Fibroblast of lung (primary cell): ENCODE measurements around the gene IGDCC3. TPM values are rescaled to one million over a fixed set of nuclear protein-coding genes. Genes with fewer than 3 reads are reported as not detected.

Experiments
- DNase-seq, 2 donors: peaks; one replicate each; pipeline versions ENCODE4 v3.0.0 to v3.0.0-alpha.2; 2010; ENCODE audit warnings: low read depth in 2 of 2
- H2AFZ ChIP-seq: 2 replicates; pipeline ENCODE4 v1.5.1; 2012; ENCODE audit warnings: low read length, control low read depth, inconsistent platforms
- H3K27ac ChIP-seq: 2 replicates; pipeline ENCODE4 v1.5.1; 2011; ENCODE audit warnings: low read length, control low read depth; ENCODE audit not compliant: insufficient read depth
- H3K27me3 ChIP-seq: 2 replicates; pipeline ENCODE4 v1.5.1; 2011; ENCODE audit warnings: mild to moderate bottlenecking, low read length; ENCODE audit not compliant: control insufficient read depth, insufficient read depth
- H3K36me3 ChIP-seq: 2 replicates; pipeline ENCODE4 v1.5.1; 2011; ENCODE audit warnings: low read length; ENCODE audit not compliant: control insufficient read depth, insufficient read depth
- H3K4me1 ChIP-seq: 2 replicates; pipeline ENCODE4 v1.5.1; 2011; ENCODE audit warnings: low read length; ENCODE audit not compliant: control insufficient read depth, insufficient read depth; ENCODE audit errors: extremely low read depth
- H3K4me2 ChIP-seq: 2 replicates; pipeline ENCODE4 v1.5.1; 2011; ENCODE audit warnings: low read length, control low read depth; ENCODE audit not compliant: insufficient read depth; ENCODE audit errors: extremely low read depth
- H3K4me3 ChIP-seq, 4 experiments: fragments of 200-600 bp in 1 of 4; sonication (generic) in 1 of 4; replicated peaks in 1 of 4; 2 replicates each; pipeline ENCODE4 v1.5.1; 2011 to 2016; ENCODE audit warnings: low read length in 4 of 4, low read depth in 3 of 4, mild to moderate bottlenecking in 3 of 4, control low read depth in 2 of 4, inconsistent platforms in 1 of 4, mixed read lengths in 1 of 4; ENCODE audit not compliant: insufficient read depth in 1 of 4; ENCODE audit errors: control extremely low read depth in 1 of 4
- H3K79me2 ChIP-seq: 2 replicates; pipeline ENCODE4 v1.5.1; 2012; ENCODE audit warnings: mild to moderate bottlenecking, low read length, inconsistent platforms; ENCODE audit not compliant: control insufficient read depth, insufficient read depth
- H3K9ac ChIP-seq: 2 replicates; pipeline ENCODE4 v1.5.1; 2011; ENCODE audit warnings: mild to moderate bottlenecking, low read length, control low read depth; ENCODE audit not compliant: insufficient read depth
- H3K9me3 ChIP-seq: 2 replicates; pipeline ENCODE4 v1.5.1; 2012; ENCODE audit warnings: low read depth, low read length; ENCODE audit not compliant: control insufficient read depth, insufficient read depth
- H4K20me1 ChIP-seq: 2 replicates; pipeline ENCODE4 v1.5.1; 2011; ENCODE audit warnings: low read length; ENCODE audit not compliant: control insufficient read depth, insufficient read depth; ENCODE audit errors: extremely low read depth
- CTCF ChIP-seq, 2 donors: IDR thresholded peaks in 1 of 2; conservative IDR thresholded peaks in 1 of 2; 1 replicate in 1 of 2; 2 replicates in 1 of 2; pipeline ENCODE4 v1.5.1; 2011 to 2012; ENCODE audit warnings: low read length in 2 of 2, control low read depth in 1 of 2, inconsistent platforms in 1 of 2, low read depth in 1 of 2, mild to moderate bottlenecking in 1 of 2
- EZH2 ChIP-seq: IDR thresholded peaks from 2 replicates; pipeline ENCODE4 v1.5.1; 2012; ENCODE audit warnings: low read length, control low read depth, mild to moderate bottlenecking; ENCODE audit errors: missing control alignments
- polyA plus RNA-seq, 2 donors: library from polyadenylated mRNA; depleted of rRNA in 1 of 2; stranded (reverse) in 1 of 2; unstranded in 1 of 2; fragments of >200 nt; gene quantifications; 2 replicates each; pipeline ENCODE4 v1.2.1, GENCODE V29; 2011 to 2012; ENCODE audit warnings: missing spikeins in 1 of 2
- total RNA-seq: library from RNA; depleted of rRNA; stranded (reverse); fragments of >200 nt; gene quantifications from 2 replicates; pipeline ENCODE4 v1.2.1, GENCODE V29; 2014

Gene IGDCC3
- total and polyA plus RNA-seq, 2 donors (not counting 1 experiment from before 2014, with no cell fraction given) = 0.15 TPM; not detected in 1

GRCh38 chr15:65402961-65403360, 25.2 kb upstream of the IGDCC3 start:
- H3K9ac ChIP-seq = no peak overlapping the region
- peaks cover 3% of the 10 kb centered on the region for H3K4me1 ChIP-seq
- no peak overlapping the region for H2AFZ ChIP-seq
- no peaks in the 10 kb centered on the region for H4K20me1 ChIP-seq
- no peak overlapping the region for H3K4me2 ChIP-seq
- no peak for DNase-seq
- no peaks in the 10 kb centered on the region for H3K36me3 ChIP-seq
- no peak overlapping the region for H3K27ac ChIP-seq
- no peaks in the 10 kb centered on the region for H3K79me2 ChIP-seq
- no peak overlapping the region for H3K4me3 ChIP-seq
- H3K9me3 ChIP-seq = no peaks in the 10 kb centered on the region
- H3K27me3 ChIP-seq = no peaks in the 10 kb centered on the region
- TF ChIP-seq CTCF (conservative IDR thresholded peaks at IDR 0.05 in 1 of 2, IDR thresholded peaks at IDR 0.05 in 1 of 2; ENCODE audit: low read depth in 1 of 2, low read length in 2 of 2) (no peak), EZH2 (no peak)

- no peaks in the 10 kb centered on the region for H3K79me2 ChIP-seq
- no peak overlapping the region for H3K9ac ChIP-seq
- H3K27me3 ChIP-seq = peaks cover 4% of the 10 kb centered on the region
- H3K9me3 ChIP-seq = no peaks in the 10 kb centered on the region
- no peak overlapping the region for H3K4me2 ChIP-seq
- TF ChIP-seq CTCF (conservative IDR thresholded peaks at IDR 0.05 in 1 of 2, IDR thresholded peaks at IDR 0.05 in 1 of 2; ENCODE audit: low read depth in 1 of 2, low read length in 2 of 2) = no peak
- TF ChIP-seq EZH2 = no peak
- no peak overlapping the region for H3K27ac ChIP-seq
- no peak overlapping the region for H3K4me3 ChIP-seq
- H2AFZ ChIP-seq = no peak overlapping the region
- H4K20me1 ChIP-seq = no peaks in the 10 kb centered on the region
- peaks cover 3% of the 10 kb centered on the region for H3K4me1 ChIP-seq
- H3K36me3 ChIP-seq = no peaks in the 10 kb centered on the region
- no peak for DNase-seq
These were observed 23.9 kb upstream of the IGDCC3 start for GRCh38 chr15:65401611-65402240.

- Histone ChIP-seq H3K4me3 (no peak overlapping the region), H4K20me1 (no peaks in the 10 kb centered on the region), H3K36me3 (no peaks in the 10 kb centered on the region), H3K4me1 (peaks cover 3% of the 10 kb centered on the region), H3K4me2 (no peak overlapping the region), H3K9me3 (no peaks in the 10 kb centered on the region), H3K9ac (no peak overlapping the region), H3K79me2 (no peaks in the 10 kb centered on the region), H2AFZ (no peak overlapping the region), H3K27me3 (peaks cover 4% of the 10 kb centered on the region), H3K27ac (no peak overlapping the region)
- TF ChIP-seq CTCF (conservative IDR thresholded peaks at IDR 0.05 in 1 of 2, IDR thresholded peaks at IDR 0.05 in 1 of 2; ENCODE audit: low read depth in 1 of 2, low read length in 2 of 2) (peak; percentile 72 to 87), EZH2 (no peak)
- DNase-seq = peak; percentile 63 to 80
These were observed 23.2 kb upstream of the IGDCC3 start for GRCh38 chr15:65400760-65401610.
